Measurements from ENCODE around the gene CCL4L2.
"Not testable (repeated sequence)": the region's sequence is repeated elsewhere in the genome, so short reads cannot be mapped to it uniquely, and the experiment has no call there.

Gene CCL4L2

GRCh38 chr17:36221581-36222100 is 10.8 kb downstream of the CCL4L2 start:
- DNase-seq (ENCODE audit: low spot score): not testable (repeated sequence)

GRCh38 chr17:36222967-36223366 is 12.1 kb downstream of the CCL4L2 start:
- not testable (repeated sequence) for DNase-seq (ENCODE audit: low spot score)

GRCh38 chr17:36229644-36230043 is 18.8 kb downstream of the CCL4L2 start:
- DNase-seq (ENCODE audit: low spot score): not testable (repeated sequence)

- DNase-seq (ENCODE audit: low spot score): not testable (repeated sequence)
Measured at GRCh38 chr17:36242046-36242445, 31.2 kb downstream of the CCL4L2 start.

Data from AG08395 (cell line).